GM12878 (cell line): ENCODE results near the gene MTRF1. TPM values are rescaled to one million over a fixed set of nuclear protein-coding genes. Genes with fewer than 3 reads are reported as not detected.

Experiments
- ASH2L ChIP-seq: fragments of 300-600, 200-600 bp; sonication (generic); IDR thresholded peaks from 2 replicates; pipeline ENCODE4 v1.6.1; 2017; ENCODE audit warnings: low read depth, mild to moderate bottlenecking, borderline replicate concordance
- CEBPZ ChIP-seq: fragments of 150-350 bp; IDR thresholded peaks from 2 replicates; pipeline ENCODE4 v1.6.1; 2016; ENCODE audit warnings: low read depth, low read length
- CUX1 ChIP-seq: IDR thresholded peaks from 2 replicates; pipeline ENCODE4 v1.6.1; 2012; ENCODE audit warnings: improper control_type of control experiment, low read depth, low read length; ENCODE audit not compliant: insufficient replicate concordance
- ETV6 ChIP-seq, 2 experiments: fragments of 450-650 bp in 1 of 2; IDR thresholded peaks in 1 of 2; conservative IDR thresholded peaks in 1 of 2; 2 replicates each; pipeline ENCODE4 v1.6.1; 2014; ENCODE audit warnings: antibody characterized with exemption in 1 of 2, borderline replicate concordance in 1 of 2, low read depth in 1 of 2, mild to moderate bottlenecking in 1 of 2, moderate library complexity in 1 of 2
- MEF2A ChIP-seq: IDR thresholded peaks from 2 replicates; pipeline ENCODE4 v1.6.1; 2011; ENCODE audit warnings: low read depth, mild to moderate bottlenecking, low read length, moderate library complexity; ENCODE audit not compliant: insufficient read depth
- MXI1 ChIP-seq: fragments of 150-350 bp; IDR thresholded peaks from 2 replicates; pipeline ENCODE4 v1.6.1; 2011; ENCODE audit warnings: low read depth, mild to moderate bottlenecking, inconsistent platforms, low read length, improper control_type of control experiment
- PBX3 ChIP-seq: IDR thresholded peaks from 2 replicates; pipeline ENCODE4 v1.6.1; 2011; ENCODE audit warnings: mild to moderate bottlenecking, low read depth, low read length, moderate library complexity; ENCODE audit not compliant: insufficient replicate concordance
- POLR2AphosphoS5 ChIP-seq: IDR thresholded peaks from 2 replicates; pipeline ENCODE4 v1.6.1; 2011; ENCODE audit warnings: mild to moderate bottlenecking, low read length, inconsistent platforms
- REST ChIP-seq: IDR thresholded peaks from 2 replicates; pipeline ENCODE4 v1.6.1; 2012; ENCODE audit warnings: mild to moderate bottlenecking, low read depth, low read length
- SIX5 ChIP-seq: IDR thresholded peaks from 2 replicates; pipeline ENCODE4 v1.6.1; 2011; ENCODE audit warnings: mild to moderate bottlenecking, low read depth, low read length, moderate library complexity; ENCODE audit not compliant: severe bottlenecking
- SMARCA5 ChIP-seq: fragments of 450-650 bp; IDR thresholded peaks from 2 replicates; pipeline ENCODE4 v1.6.1; 2017; ENCODE audit warnings: mild to moderate bottlenecking
- SUPT20H ChIP-seq: IDR thresholded peaks from 2 replicates; pipeline ENCODE4 v1.6.1; 2011; ENCODE audit warnings: low read depth, mild to moderate bottlenecking, low read length, moderate library complexity, borderline replicate concordance; ENCODE audit not compliant: control insufficient read depth
- polyA plus RNA-seq, 11 experiments: library from polyadenylated mRNA; depleted of rRNA in 4 of 11; unstranded in 6 of 11; stranded (reverse) in 5 of 11; fragments of >200 nt; fragmentation: Nextera tagmentation in 4 of 11; fragmentation: Illumina TruSeq in 1 of 11; extraction: Ambion mirVana in 4 of 11; extraction: Trizol in 1 of 11; gene quantifications; 1 replicate in 1 of 11; 2 replicates in 10 of 11; pipeline versions ENCODE4 v1.2.1 to v1.2.3, GENCODE V29; 2011 to 2016; ENCODE audit warnings: inconsistent platforms in 2 of 11, missing spikeins in 2 of 11, low read depth in 1 of 11
- total RNA-seq, 4 experiments: library from RNA; depleted of rRNA in 3 of 4; stranded (reverse); fragments of >200 nt in 3 of 4; fragmentation: Illumina TruSeq in 1 of 4; extraction: Trizol in 1 of 4; gene quantifications; 2 replicates each; pipeline versions ENCODE4 v1.2.1 to v1.2.3, GENCODE V29; 2013 to 2021

Gene MTRF1
- total and polyA plus RNA-seq, 10 of the 15 experiments (the other 5 are each of a cell fraction or from before 2014, with no cell fraction given), result 12.1 to 33.7 (median 20.6) TPM

GRCh38 chr13:41310963-41311405, 47.6 kb upstream of the MTRF1 start, which contains the start of gene NAA16 (continued):
- no peak for TF ChIP-seq REST
- no peak for TF ChIP-seq MEF2A
- no peak for TF ChIP-seq ETV6 (conservative IDR thresholded peaks at IDR 0.05 in 1 of 2, IDR thresholded peaks at IDR 0.05 in 1 of 2; ENCODE audit: borderline replicate concordance in 1 of 2, low read depth in 1 of 2)
- TF ChIP-seq POLR2AphosphoS5, result peak; percentile 76
- TF ChIP-seq CUX1, result no peak
- TF ChIP-seq CEBPZ, result no peak
- TF ChIP-seq SIX5, result no peak
- TF ChIP-seq SMARCA5, result no peak; the same call in 1 of the 2 replicates
- TF ChIP-seq MXI1, result peak; percentile 41; the same call in 1 of the 2 replicates
- no peak for TF ChIP-seq ASH2L
- TF ChIP-seq PBX3, result no peak
- no peak for TF ChIP-seq SUPT20H
